ENCODE results near the gene IFNA1. TPM values are rescaled to one million over a fixed set of nuclear protein-coding genes. Genes with fewer than 3 reads are reported as not detected.
A peak's percentile ranks its signal among the peaks of the same experiment; 100 is the strongest.
"Not testable (repeated sequence)": the region's sequence is repeated elsewhere in the genome, so short reads cannot be mapped to it uniquely, and the experiment has no call there.

Gene IFNA1
- total RNA-seq, 1 donor from 2014 or later: not detected

GRCh38 chr9:21432672-21433425, 7.4 kb upstream of the IFNA1 start:
- Mint-ChIP-seq H3K9me3 (no peaks in the 10 kb centered on the region), H3K27me3 (peaks cover 5% of the 10 kb centered on the region), H3K4me1 (ENCODE audit: unreplicated experiment) (peaks cover 4% of the 10 kb centered on the region), H3K4me3 (no peak overlapping the region), H3K36me3 (no peaks in the 10 kb centered on the region), H3K27ac (no peak overlapping the region)
- no peak for TF ChIP-seq CTCF (conservative IDR thresholded peaks at IDR 0.05)
- DNase-seq (ENCODE audit: extremely low spot score, unreplicated experiment): no peak

- H3K36me3 Mint-ChIP-seq: no peaks in the 10 kb centered on the region
- H3K27ac Mint-ChIP-seq: no peak overlapping the region
- H3K9me3 Mint-ChIP-seq: no peaks in the 10 kb centered on the region
- H3K27me3 Mint-ChIP-seq: peaks cover 5% of the 10 kb centered on the region
- peaks cover 4% of the 10 kb centered on the region for H3K4me1 Mint-ChIP-seq (ENCODE audit: unreplicated experiment)
- TF ChIP-seq CTCF (conservative IDR thresholded peaks at IDR 0.05): peak; percentile 73
- H3K4me3 Mint-ChIP-seq: no peak overlapping the region
- no peak for DNase-seq (ENCODE audit: extremely low spot score, unreplicated experiment)
Observed at GRCh38 chr9:21434202-21435014, 5.8 kb upstream of the IFNA1 start.

GRCh38 chr9:21435015-21435383, 5.2 kb upstream of the IFNA1 start:
- not testable (repeated sequence) for H3K4me3 Mint-ChIP-seq; H3K27me3 Mint-ChIP-seq; H3K4me1 Mint-ChIP-seq (ENCODE audit: unreplicated experiment); H3K9me3 Mint-ChIP-seq; H3K36me3 Mint-ChIP-seq; DNase-seq (ENCODE audit: extremely low spot score, unreplicated experiment); H3K27ac Mint-ChIP-seq

GRCh38 chr9:21443849-21444625, 3.8 kb downstream of the IFNA1 start:
- H3K4me1 Mint-ChIP-seq (ENCODE audit: unreplicated experiment): no peaks in the 10 kb centered on the region
- H3K9me3 Mint-ChIP-seq: no peaks in the 10 kb centered on the region
- no peak for TF ChIP-seq CTCF (conservative IDR thresholded peaks at IDR 0.05)
- H3K36me3 Mint-ChIP-seq: no peaks in the 10 kb centered on the region
- no peak overlapping the region for H3K27ac Mint-ChIP-seq
- DNase-seq (ENCODE audit: extremely low spot score, unreplicated experiment): no peak
- no peak overlapping the region for H3K4me3 Mint-ChIP-seq
- no peaks in the 10 kb centered on the region for H3K27me3 Mint-ChIP-seq

- DNase-seq (ENCODE audit: extremely low spot score, unreplicated experiment); H3K4me1 Mint-ChIP-seq (ENCODE audit: unreplicated experiment); H3K36me3 Mint-ChIP-seq; H3K27ac Mint-ChIP-seq; H3K4me3 Mint-ChIP-seq; H3K27me3 Mint-ChIP-seq; H3K9me3 Mint-ChIP-seq: not testable (repeated sequence)
Observed at GRCh38 chr9:21449312-21449711, 9.1 kb downstream of the IFNA1 start.

- no peaks in the 10 kb centered on the region for H3K36me3 Mint-ChIP-seq
- H3K27ac Mint-ChIP-seq: no peak overlapping the region
- H3K4me3 Mint-ChIP-seq: no peak overlapping the region
- H3K9me3 Mint-ChIP-seq: no peaks in the 10 kb centered on the region
- no peak for TF ChIP-seq CTCF (conservative IDR thresholded peaks at IDR 0.05)
- H3K4me1 Mint-ChIP-seq (ENCODE audit: unreplicated experiment): no peaks in the 10 kb centered on the region
- no peak for DNase-seq (ENCODE audit: extremely low spot score, unreplicated experiment)
- H3K27me3 Mint-ChIP-seq: no peaks in the 10 kb centered on the region
Observed at GRCh38 chr9:21450733-21451394, 10.6 kb downstream of the IFNA1 start.
